GM19239 (cell line): Measurements from ENCODE around the gene KLHL29.

ENCODE experiments used
- DNase-seq: peaks from one replicate; pipeline ENCODE4 v3.0.0; 2011; ENCODE audit warnings: low spot score; ENCODE audit not compliant: insufficient read length
- FAIRE-seq: peaks from 2 replicates; lab custom pipeline; 2011; peaks lifted over from hg19 to GRCh38; lab: Jason Lieb, UNC

Gene KLHL29

DNA sequence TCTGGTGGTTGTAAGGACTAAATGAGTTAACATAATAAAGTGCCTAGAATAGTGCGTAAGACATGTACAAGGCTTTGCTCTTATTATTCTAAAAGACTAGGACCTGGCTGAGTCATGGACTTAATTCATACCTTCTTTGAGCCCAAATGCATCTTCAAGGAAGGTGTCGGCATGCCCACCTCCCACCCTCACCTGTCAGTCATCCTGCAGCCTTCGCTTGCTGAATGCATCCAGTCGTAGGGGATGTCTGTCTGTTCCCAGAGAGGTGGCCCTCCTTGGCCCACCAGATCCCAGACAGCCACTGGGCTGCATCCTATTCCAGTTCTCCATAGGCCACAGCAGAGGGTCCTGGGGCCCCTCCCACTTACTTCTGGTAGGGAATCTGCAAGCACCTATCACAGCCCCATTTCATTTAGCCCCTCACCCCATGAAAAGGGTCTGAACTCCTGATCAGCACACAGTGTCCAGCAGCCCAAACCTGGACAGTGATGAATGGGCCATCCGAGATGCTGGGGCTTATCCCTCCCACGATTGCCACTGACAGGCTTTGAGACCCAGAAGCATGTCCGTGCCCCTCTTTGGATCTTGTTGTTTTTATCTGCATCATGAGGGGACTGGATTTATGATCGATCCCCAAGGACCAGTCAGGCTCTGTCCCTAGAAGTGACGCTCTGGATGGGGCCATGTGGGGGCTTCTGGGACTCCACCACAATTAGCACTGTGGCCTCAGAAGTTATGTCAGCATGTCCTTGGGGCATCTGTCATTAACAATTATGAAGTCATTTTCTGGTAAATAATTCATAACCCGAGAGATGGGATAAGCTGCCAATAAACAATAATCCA, 101.1 kb downstream of the KLHL29 start:
- no peak for FAIRE-seq

DNA sequence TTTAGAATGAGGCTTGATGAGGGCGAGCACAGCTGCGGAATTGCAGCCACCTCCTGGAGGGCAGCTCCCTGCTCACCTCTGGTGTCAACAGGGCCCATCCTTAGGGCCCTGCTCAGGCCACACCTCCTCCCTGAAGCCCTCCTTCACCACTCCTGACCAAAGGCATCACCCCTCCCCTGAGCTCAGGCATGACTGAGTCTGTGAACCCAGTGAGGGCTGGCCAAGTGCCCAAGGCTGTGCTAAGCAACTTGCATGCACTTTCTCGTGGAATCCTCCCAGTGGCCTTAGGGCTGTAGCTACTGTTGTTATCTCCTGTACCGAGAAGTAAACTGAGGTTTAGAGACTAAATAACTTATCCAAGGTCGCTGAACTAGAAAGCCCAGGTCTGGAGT, 101.7 kb downstream of the KLHL29 start:
- FAIRE-seq (no peak), DNase-seq (no peak)

More for the DNA sequence above, 101.1 kb downstream of the KLHL29 start:
- DNase-seq = no peak

DNA sequence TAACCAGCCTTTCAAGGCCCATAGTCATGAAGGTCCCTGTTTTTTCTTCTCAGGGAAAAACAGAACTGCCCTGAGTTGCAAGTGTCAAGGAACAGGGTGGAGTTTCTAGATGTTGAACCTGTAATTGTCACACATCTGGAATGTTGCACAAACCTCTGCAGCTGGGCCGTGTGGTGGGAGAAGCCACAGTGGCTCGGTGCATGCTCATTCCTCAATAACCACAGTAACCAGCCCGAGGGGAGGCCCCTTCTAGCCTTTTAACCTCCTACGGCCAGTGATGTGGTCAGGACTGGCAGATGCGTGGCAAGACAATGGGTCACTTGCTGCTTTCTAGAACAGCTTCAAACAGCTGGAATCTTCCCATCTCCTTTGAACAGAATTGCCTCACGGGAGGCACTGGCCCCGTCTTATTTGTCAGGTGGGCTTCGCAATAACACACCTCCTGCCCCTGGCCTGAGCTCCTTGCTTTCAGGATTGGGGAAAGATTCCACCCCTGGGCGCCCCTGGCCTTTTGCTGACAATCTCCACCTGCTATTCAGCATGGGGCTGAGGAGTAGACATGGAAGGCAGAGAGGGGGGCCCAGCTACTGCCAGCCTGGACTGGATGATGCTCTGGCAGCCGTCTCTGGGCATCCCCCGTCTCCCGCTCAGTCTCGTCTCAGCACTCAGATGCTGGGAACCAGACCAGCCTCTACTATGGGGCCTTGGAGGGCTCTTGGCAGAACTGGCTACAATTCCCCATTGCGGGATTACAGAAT, 102.9 kb downstream of the KLHL29 start:
- FAIRE-seq = no peak
- no peak for DNase-seq

DNA sequence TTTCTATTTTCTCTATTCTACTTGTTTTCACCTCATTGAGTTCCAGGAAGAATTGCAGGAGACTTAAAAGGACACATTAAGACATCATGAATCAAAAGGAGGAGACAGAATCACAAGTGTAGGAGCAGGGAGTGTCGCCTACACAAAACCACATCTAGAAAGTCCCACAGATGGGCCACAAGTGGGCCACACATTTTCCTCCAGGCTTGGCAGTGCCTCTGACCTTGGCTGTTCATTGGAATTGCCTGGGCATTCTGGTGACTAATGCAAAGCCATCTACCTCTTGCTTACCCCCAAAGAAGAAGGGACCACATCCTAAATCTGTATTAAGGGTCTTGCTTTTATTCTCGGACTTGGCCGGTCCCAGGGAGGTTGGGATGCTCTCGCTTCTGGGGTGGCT, 103.6 kb downstream of the KLHL29 start:
- no peak for FAIRE-seq
- DNase-seq = no peak

DNA sequence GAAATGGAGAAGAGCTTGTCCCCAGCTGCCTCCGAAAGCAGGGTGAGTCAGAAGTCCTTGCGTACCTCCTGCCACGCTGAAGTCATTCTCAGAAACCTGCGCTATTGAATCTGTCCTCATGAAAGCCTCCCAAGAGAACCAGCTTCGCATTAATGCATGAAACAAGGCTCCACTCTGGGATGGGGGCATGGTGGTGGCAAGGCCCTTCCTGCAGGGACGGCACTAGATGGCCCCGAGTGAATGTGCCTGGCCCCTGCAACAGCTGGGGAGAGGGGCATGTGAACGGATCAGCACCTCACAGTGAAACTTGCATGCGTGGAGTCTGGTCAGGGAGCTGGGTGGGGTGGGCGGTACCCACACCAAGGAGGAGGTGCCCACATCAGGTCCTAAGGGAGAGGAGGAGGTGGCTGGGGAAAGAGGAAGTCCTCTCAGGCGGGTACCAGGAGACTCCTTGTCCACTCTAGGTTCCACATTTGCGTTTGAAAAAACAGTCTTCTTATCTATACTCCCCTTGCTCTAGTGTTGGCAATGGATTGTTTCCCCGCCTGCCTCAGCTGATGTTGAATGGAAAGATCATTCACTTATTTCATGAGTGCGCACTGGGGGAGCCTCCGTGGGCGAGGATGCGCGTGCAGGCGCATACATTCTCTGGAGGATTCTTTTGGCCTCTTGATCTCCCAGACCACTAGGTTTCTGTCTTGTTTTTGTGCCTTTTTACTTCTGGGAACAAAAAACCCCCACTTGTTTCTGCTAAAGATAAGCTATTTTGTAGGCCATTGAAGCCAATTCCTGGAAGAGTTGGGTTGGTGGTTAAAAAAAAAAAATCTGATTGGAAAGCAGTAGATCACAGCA, 104.7 kb downstream of the KLHL29 start:
- FAIRE-seq (no peak), DNase-seq (no peak)

- no peak for DNase-seq
- no peak for FAIRE-seq
These were observed 106.8 kb downstream of the KLHL29 start for GRCh38 chr2:23491591-23492336.

- DNase-seq (no peak), FAIRE-seq (no peak)
These were observed 107.3 kb downstream of the KLHL29 start for GRCh38 chr2:23492337-23492675.

DNA sequence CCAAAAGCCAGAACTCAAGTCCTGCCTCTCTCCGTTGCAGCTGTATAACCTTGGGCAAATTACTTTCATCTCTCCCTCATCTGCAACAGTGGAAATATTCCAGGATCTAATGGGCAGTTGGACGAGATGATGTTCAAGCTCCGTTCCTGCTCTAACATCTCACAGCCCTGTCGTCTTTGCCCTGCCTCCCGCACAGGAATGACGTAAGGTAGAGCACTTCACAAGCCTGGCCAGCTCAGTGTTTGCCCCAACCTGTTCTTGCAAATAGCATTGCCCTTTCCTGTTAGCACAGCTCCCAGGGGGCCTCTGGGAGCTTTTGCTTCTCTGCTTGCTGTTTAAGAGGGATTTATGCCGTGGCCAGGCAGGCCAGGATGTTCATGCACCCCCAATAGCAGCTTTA, 107.9 kb downstream of the KLHL29 start:
- no peak for FAIRE-seq
- no peak for DNase-seq

GRCh38 chr2:23493846-23494245, 108.9 kb downstream of the KLHL29 start:
- DNase-seq (no peak), FAIRE-seq (no peak)

DNA sequence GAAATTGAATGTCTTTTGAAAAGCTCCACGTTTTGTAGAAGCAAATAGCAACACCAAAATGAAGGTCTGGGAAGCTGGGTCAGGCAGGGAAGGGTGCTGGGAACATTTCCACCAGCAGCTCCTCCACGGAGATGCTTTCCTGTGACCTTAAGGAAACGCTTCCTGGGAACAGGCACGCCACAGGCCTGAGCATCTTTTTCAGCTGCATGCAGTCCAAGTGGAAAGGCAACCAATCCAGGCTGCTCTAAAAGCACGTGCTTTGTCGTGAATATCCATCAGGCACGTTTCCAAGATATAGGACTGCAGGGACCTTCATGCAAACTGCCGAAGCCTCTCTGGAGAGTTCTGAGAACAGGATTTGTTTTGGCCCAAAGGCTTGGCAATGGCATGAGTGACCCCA, 109.3 kb downstream of the KLHL29 start:
- no peak for FAIRE-seq
- DNase-seq = no peak

GRCh38 chr2:23495661-23496114, 110.7 kb downstream of the KLHL29 start:
- FAIRE-seq (no peak), DNase-seq (no peak)

- FAIRE-seq = no peak
- no peak for DNase-seq
These were observed 111.5 kb downstream of the KLHL29 start for GRCh38 chr2:23496456-23496855.

- DNase-seq (no peak), FAIRE-seq (no peak)
These were observed 112.1 kb downstream of the KLHL29 start for GRCh38 chr2:23497063-23497462.

- FAIRE-seq = no peak
- no peak for DNase-seq
These were observed 112.6 kb downstream of the KLHL29 start for GRCh38 chr2:23497536-23497935.

DNA sequence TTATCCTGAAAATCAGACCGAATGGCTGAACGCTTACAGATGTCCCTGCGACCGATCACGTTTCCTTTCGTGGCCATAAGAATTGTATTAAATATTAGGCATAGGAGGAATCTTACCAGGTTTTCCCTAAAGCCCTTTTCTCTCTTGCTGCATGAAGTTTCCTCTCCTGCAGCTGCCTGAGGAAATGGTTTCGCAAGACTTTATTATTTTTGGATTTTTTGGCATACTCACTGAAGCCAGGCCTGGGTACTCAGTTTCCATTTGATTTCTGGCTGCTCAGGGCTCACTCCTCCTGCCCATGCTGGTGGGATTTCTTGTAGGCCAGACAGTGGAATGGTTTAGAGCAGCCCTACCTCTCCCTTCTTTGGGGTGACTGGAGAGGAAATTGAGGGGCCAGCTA, 114.0 kb downstream of the KLHL29 start:
- DNase-seq = no peak
- no peak for FAIRE-seq

DNA sequence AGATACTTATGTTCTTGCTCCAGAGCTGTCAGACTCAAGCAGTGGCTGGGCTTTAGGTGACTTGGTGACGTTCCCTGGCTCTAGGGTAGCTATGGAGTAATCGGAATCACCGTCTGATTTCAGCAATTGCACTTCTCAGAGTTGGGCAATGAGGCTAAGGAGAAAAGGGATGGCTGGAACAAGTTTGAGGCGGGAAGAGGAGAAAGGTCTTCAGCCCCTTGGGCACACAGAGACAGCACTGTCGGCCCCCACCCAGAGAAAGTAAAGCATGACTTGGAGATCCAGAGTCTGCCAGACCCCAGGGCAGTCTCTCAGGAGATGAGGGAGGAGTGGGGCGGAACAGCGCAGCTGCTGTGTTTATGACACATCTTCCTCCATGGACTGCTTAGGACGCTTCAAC, 114.5 kb downstream of the KLHL29 start:
- FAIRE-seq = no peak
- no peak for DNase-seq

DNA sequence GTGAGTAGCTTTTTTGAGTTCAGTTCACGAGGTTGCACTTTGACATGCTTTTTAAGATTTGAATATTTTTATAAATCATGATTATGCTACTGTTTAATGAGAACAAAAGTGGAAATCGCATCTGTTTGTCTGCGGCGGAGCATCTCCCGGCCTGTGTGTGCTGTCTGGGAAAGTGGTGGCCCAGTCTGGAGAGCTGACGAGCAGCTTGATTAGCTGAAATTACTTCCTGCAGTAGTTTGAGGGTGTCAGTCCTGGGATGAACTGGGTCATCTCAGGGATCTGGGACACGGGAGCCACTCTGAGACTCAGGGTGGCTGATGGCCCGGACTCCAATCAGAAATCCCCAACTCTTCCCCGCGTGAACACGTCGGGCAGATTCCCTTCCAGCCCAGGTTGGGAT, 115.9 kb downstream of the KLHL29 start:
- FAIRE-seq = no peak
- DNase-seq = no peak

- DNase-seq (no peak), FAIRE-seq (no peak)
These were observed 117.1 kb downstream of the KLHL29 start for GRCh38 chr2:23502096-23502495.

DNA sequence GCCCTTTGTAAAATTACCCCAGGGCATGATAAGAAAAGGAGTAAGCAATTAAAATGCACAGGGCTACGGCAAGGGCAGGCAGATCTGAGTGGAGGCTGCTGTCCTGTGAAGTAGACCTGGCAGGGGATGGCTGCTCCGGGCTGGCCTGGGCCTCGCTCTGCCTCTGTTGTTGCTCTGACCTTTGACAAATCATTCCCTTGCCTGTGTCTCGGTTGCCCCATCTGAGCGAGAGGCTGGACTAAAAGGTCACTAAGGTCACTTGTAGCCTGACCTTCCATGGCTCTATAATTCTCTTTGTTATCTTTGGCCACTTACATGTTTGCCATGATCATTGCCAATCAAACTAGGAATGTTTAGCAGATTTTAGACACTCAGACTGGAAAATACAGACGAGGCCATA, 118.1 kb downstream of the KLHL29 start:
- FAIRE-seq = no peak
- DNase-seq = no peak

- DNase-seq (no peak), FAIRE-seq (no peak)
These were observed 118.7 kb downstream of the KLHL29 start for GRCh38 chr2:23503682-23504081.
